ENCODE data around the gene CBLB. TPM values are rescaled to one million over a fixed set of nuclear protein-coding genes. Genes with fewer than 3 reads are reported as not detected.
A peak's percentile ranks its signal among the peaks of the same experiment; 100 is the strongest.

The CBLB gene
- total RNA-seq, 1 experiment from 2014 or later, result 6.5 TPM

GRCh38 chr3:105809208-105809888, 59.5 kb downstream of the CBLB start:
- no peak overlapping the region for H3K4me3 ChIP-seq (ENCODE audit: insufficient read depth, low read depth, low read length)
- no peaks in the 10 kb centered on the region for H3K27me3 ChIP-seq (ENCODE audit: control insufficient read depth, insufficient read depth, low read length)
- DNase-seq, result no peak
- H3K36me3 ChIP-seq (replicated peaks; ENCODE audit: control insufficient read depth, insufficient read depth, low read length), result no peaks in the 10 kb centered on the region

DNA sequence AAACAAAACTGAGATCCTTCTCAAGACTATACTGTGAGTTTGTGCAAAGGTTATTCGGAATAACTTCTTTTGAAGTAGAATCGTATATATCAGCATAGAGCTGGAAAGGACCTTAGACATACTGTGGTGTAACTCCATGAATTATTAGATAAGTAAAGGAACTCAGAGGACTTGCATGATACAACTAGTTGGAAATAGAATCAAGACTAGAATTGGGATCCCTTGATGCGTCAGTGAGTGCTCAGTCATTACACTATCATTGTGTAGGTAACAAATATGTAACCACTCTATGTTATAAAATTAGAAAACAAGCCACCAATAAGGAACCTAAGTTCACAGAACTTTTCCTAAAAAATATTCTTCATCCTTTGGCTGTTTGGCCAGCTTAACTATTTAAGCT, 61.1 kb downstream of the CBLB start:
- no peak for DNase-seq
- no peaks in the 10 kb centered on the region for H3K36me3 ChIP-seq (replicated peaks; ENCODE audit: control insufficient read depth, insufficient read depth, low read length)
- H3K4me3 ChIP-seq (ENCODE audit: insufficient read depth, low read depth, low read length), result no peak overlapping the region
- H3K27me3 ChIP-seq (ENCODE audit: control insufficient read depth, insufficient read depth, low read length), result no peaks in the 10 kb centered on the region

GRCh38 chr3:105807146-105807545, 61.7 kb downstream of the CBLB start:
- Histone ChIP-seq H3K4me3 (ENCODE audit: insufficient read depth, low read depth, low read length) (no peak overlapping the region), H3K36me3 (replicated peaks; ENCODE audit: control insufficient read depth, insufficient read depth, low read length) (no peaks in the 10 kb centered on the region), H3K27me3 (ENCODE audit: control insufficient read depth, insufficient read depth, low read length) (no peaks in the 10 kb centered on the region)
- DNase-seq, result no peak

- no peak for DNase-seq
- no peak overlapping the region for H3K4me3 ChIP-seq (ENCODE audit: insufficient read depth, low read depth, low read length)
- no peaks in the 10 kb centered on the region for H3K27me3 ChIP-seq (ENCODE audit: control insufficient read depth, insufficient read depth, low read length)
- no peaks in the 10 kb centered on the region for H3K36me3 ChIP-seq (replicated peaks; ENCODE audit: control insufficient read depth, insufficient read depth, low read length)
Measured at GRCh38 chr3:105806359-105806758, 62.5 kb downstream of the CBLB start.

DNA sequence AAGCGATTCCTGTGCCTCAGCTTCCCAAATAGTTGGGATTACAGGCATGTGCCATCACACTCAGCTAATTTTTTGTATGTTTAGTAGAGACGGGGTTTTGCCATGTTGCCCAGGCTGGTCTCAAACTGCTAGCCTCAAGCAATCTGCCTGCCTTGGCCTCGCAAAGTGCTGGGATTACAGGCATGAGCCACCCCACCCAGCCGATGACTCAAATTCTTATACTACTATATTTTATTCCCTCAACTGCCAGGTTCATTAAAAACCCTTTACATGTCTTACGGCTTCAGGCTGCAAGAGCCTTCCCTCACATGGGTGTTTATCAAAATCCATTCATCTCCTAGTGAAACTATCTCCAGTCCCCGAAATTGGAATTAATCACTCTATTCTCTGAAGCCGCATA, 63.4 kb downstream of the CBLB start:
- H3K4me3 ChIP-seq (ENCODE audit: insufficient read depth, low read depth, low read length), result no peak overlapping the region
- no peaks in the 10 kb centered on the region for H3K27me3 ChIP-seq (ENCODE audit: control insufficient read depth, insufficient read depth, low read length)
- DNase-seq, result no peak

GRCh38 chr3:105802118-105802706, 66.6 kb downstream of the CBLB start:
- no peaks in the 10 kb centered on the region for H3K36me3 ChIP-seq (replicated peaks; ENCODE audit: control insufficient read depth, insufficient read depth, low read length)
- no peaks in the 10 kb centered on the region for H3K27me3 ChIP-seq (ENCODE audit: control insufficient read depth, insufficient read depth, low read length)
- no peak for DNase-seq
- no peak overlapping the region for H3K4me3 ChIP-seq (ENCODE audit: insufficient read depth, low read depth, low read length)

More for the DNA sequence above, 63.4 kb downstream of the CBLB start:
- H3K36me3 ChIP-seq (replicated peaks; ENCODE audit: control insufficient read depth, insufficient read depth, low read length), result no peaks in the 10 kb centered on the region

- H3K4me3 ChIP-seq (ENCODE audit: insufficient read depth, low read depth, low read length), result no peak overlapping the region
- H3K36me3 ChIP-seq (replicated peaks; ENCODE audit: control insufficient read depth, insufficient read depth, low read length), result no peaks in the 10 kb centered on the region
- no peaks in the 10 kb centered on the region for H3K27me3 ChIP-seq (ENCODE audit: control insufficient read depth, insufficient read depth, low read length)
- no peak for DNase-seq
Measured at GRCh38 chr3:105801397-105801796, 67.4 kb downstream of the CBLB start.

DNA sequence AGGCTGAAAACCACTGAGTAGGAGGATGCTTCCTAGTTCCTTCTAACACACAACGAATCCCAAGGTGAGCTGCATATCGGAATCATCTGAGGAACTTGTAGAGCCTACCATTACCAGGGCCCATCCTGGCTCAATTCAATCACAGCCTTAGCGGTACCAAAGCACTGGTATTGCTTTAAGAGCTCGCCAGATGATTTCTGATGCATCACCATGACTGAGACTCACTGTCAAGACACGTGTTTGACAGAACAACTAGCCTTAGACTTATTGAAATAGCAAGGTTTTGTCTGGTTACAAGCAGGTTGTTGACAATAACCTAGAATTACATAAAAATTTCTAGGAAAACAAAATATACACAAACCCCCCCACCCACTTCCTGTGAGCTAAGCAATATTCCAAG, 68.5 kb downstream of the CBLB start:
- no peaks in the 10 kb centered on the region for H3K36me3 ChIP-seq (replicated peaks; ENCODE audit: control insufficient read depth, insufficient read depth, low read length)
- no peak overlapping the region for H3K4me3 ChIP-seq (ENCODE audit: insufficient read depth, low read depth, low read length)
- H3K27me3 ChIP-seq (ENCODE audit: control insufficient read depth, insufficient read depth, low read length), result no peaks in the 10 kb centered on the region
- no peak for DNase-seq

GRCh38 chr3:105799286-105799685, 69.5 kb downstream of the CBLB start:
- no peaks in the 10 kb centered on the region for H3K27me3 ChIP-seq (ENCODE audit: control insufficient read depth, insufficient read depth, low read length)
- H3K4me3 ChIP-seq (ENCODE audit: insufficient read depth, low read depth, low read length), result no peak overlapping the region
- H3K36me3 ChIP-seq (replicated peaks; ENCODE audit: control insufficient read depth, insufficient read depth, low read length), result no peaks in the 10 kb centered on the region
- DNase-seq, result no peak

GRCh38 chr3:105798381-105798934, 70.4 kb downstream of the CBLB start:
- no peaks in the 10 kb centered on the region for H3K36me3 ChIP-seq (replicated peaks; ENCODE audit: control insufficient read depth, insufficient read depth, low read length)
- no peak for DNase-seq
- no peaks in the 10 kb centered on the region for H3K27me3 ChIP-seq (ENCODE audit: control insufficient read depth, insufficient read depth, low read length)
- no peak overlapping the region for H3K4me3 ChIP-seq (ENCODE audit: insufficient read depth, low read depth, low read length)

GRCh38 chr3:105793040-105793439, 75.8 kb downstream of the CBLB start:
- H3K27me3 ChIP-seq (ENCODE audit: control insufficient read depth, insufficient read depth, low read length), result no peaks in the 10 kb centered on the region
- peak; percentile 8 for DNase-seq
- no peaks in the 10 kb centered on the region for H3K36me3 ChIP-seq (replicated peaks; ENCODE audit: control insufficient read depth, insufficient read depth, low read length)
- H3K4me3 ChIP-seq (ENCODE audit: insufficient read depth, low read depth, low read length), result no peak overlapping the region

DNA sequence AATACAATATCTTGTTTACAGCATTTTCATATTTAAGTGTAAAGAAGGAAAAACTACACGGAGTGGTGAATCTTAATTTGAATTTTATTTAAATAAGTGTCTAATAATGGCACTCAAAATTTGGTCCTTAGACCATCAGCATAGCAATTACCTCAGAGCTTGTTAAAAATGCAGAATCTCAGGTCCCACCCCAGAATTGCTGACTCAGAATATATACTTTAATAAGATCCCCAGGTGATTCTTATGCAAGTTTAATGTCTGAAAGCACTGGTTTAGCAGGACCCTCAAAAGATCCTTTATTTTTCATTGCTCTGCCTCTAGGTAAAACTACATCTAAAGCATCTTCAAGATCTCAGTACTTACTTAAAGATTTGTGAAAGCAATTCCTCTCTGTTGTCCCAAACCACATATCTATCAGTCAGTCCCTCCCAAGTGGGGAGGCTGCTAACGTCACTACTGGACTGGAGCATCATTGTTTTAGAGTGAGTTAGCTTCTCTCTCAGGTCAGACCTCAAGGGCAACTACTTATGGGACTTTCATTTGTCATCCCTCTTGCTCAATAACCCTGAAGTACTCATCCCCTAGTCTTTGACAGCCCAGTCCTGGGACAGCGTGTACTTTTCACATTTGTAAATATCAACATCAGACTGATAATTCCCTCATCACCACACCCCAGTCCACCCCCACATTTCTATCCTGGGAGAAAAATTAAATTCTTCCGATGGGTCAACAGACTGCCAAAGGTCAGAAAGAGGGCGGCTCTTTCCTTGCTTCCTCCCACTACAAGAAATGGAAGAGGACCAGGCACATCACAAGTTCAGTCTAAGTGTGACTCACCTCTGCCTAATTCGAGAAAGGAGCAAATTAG, 76.7 kb downstream of the CBLB start:
- Histone ChIP-seq H3K36me3 (replicated peaks; ENCODE audit: control insufficient read depth, insufficient read depth, low read length) (no peaks in the 10 kb centered on the region), H3K4me3 (ENCODE audit: insufficient read depth, low read depth, low read length) (no peak overlapping the region), H3K27me3 (ENCODE audit: control insufficient read depth, insufficient read depth, low read length) (no peaks in the 10 kb centered on the region)
- DNase-seq, result no peak

DNA sequence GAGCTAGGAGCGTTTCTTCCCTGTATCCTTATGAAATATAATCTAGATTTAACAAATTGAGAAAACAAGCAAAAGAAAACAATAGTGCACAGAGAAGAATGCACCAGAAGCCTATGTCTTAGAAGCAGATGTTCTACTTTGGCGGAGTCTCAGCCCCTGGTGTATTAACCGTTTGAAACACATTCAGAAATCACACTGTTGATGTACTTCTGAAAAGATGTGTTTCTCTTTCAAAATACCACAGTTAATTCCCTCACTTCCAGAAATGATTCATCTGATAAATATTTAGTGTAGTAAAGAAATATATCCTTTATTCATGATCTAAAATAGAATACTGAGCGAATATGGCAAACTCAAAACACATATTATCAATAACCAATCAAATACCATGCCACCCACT, 77.7 kb downstream of the CBLB start:
- H3K4me3 ChIP-seq (ENCODE audit: insufficient read depth, low read depth, low read length), result no peak overlapping the region
- no peak for DNase-seq
- no peaks in the 10 kb centered on the region for H3K36me3 ChIP-seq (replicated peaks; ENCODE audit: control insufficient read depth, insufficient read depth, low read length)
- H3K27me3 ChIP-seq (ENCODE audit: control insufficient read depth, insufficient read depth, low read length), result no peaks in the 10 kb centered on the region

DNA sequence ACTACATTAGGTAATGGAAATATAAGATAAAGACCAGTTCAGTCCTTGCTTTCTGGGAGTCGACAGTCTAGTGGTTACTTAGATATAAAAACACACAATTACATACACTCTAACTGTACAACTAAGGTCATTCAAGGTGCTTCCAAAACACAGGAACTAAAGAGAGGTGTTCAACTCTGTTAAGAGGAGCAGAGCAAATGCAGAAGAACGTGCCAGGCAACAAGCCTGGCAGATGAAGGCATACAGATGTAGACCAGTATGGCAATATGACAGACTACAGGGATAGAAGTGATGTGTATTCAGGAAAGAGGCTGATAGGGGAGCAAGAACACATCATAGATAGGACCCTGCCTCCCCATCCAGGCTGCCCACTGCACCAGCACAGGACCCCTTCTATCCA, 78.3 kb downstream of the CBLB start:
- no peaks in the 10 kb centered on the region for H3K27me3 ChIP-seq (ENCODE audit: control insufficient read depth, insufficient read depth, low read length)
- DNase-seq, result no peak
- H3K36me3 ChIP-seq (replicated peaks; ENCODE audit: control insufficient read depth, insufficient read depth, low read length), result no peaks in the 10 kb centered on the region
- H3K4me3 ChIP-seq (ENCODE audit: insufficient read depth, low read depth, low read length), result no peak overlapping the region

- no peaks in the 10 kb centered on the region for H3K36me3 ChIP-seq (replicated peaks; ENCODE audit: control insufficient read depth, insufficient read depth, low read length)
- H3K4me3 ChIP-seq (ENCODE audit: insufficient read depth, low read depth, low read length), result no peak overlapping the region
- no peaks in the 10 kb centered on the region for H3K27me3 ChIP-seq (ENCODE audit: control insufficient read depth, insufficient read depth, low read length)
- DNase-seq, result no peak
Measured at GRCh38 chr3:105788593-105788992, 80.2 kb downstream of the CBLB start.

All from H7 (cell line).